HG02840 (cell line): ENCODE results near the gene OR10A7.
"Not testable (repeated sequence)": the region's sequence is repeated elsewhere in the genome, so short reads cannot be mapped to it uniquely, and the experiment has no call there.

Experiments
- ATAC-seq: cut with Tn5 transposase; IDR thresholded peaks from one replicate; pipeline ENCODE4 v1.9.1; 2021; ENCODE audit warnings: mild to moderate bottlenecking, moderate library complexity, moderate number of reproducible peaks; ENCODE audit not compliant: unreplicated experiment, low FRiP score

OR10A7 gene, protein sequence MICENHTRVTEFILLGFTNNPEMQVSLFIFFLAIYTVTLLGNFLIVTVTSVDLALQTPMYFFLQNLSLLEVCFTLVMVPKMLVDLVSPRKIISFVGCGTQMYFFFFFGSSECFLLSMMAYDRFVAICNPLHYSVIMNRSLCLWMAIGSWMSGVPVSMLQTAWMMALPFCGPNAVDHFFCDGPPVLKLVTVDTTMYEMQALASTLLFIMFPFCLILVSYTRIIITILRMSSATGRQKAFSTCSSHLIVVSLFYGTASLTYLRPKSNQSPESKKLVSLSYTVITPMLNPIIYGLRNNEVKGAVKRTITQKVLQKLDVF

DNA sequence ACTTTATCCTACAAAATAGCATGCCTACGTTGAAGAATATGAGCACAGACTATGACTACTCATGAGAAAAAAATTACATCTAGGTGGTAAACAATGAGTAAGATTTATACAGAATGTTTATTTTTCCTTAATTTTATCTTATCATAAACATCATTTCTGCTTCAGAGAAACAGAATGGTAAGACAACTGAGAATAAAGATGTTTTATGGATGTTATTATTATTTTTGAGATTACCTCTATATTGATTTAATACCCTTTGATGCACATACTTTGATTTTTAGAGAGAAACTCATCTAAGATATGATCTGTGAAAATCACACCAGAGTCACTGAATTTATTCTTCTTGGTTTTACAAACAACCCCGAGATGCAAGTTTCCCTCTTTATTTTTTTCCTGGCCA is at the start of gene OR10A7:
Gene OR10A7 (plus strand): TSS at position 301 of the 400 bp plus-strand sequence. CDS start 0 bp downstream, at position 301.
- no peak for ATAC-seq

DNA sequence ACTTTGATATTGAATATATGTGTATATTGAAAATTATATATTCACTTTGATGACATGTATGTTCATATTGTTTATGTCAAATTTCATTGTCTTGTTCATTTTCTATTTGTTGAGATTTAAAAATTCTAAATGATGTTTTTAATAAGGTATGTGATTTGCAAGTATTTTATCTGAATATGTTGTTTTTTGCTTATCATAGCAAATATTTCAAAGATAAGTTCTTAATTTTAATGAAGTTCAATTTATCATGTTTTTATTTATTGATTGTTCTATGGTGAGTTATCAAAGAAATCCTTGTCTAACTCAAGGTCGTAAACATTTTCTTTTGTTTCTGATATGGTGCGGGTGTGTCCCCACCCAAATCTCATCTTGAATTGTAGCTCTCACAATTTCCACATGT is 49.4 kb upstream of the OR10A7 start:
- no peak for ATAC-seq

DNA sequence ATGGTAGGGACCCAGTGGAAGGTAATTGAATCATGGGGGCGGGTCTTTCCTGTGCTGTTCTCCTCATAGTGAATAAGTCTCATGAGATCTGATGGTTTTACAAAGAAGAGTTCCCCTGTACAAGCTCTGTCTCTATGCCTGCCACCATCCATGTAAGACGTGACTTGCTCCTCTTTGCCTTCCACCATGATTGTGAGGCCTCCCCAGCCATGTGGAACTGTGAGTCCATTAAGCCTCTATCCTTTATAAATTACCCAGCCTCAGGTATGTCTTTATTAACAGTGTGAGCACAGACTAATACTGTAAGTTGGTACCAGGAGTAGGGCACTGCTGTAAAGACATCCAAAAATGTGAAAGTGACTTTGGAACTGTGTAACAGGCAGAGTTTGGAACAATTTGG is 49.0 kb upstream of the OR10A7 start:
- ATAC-seq, result not testable (repeated sequence)

DNA sequence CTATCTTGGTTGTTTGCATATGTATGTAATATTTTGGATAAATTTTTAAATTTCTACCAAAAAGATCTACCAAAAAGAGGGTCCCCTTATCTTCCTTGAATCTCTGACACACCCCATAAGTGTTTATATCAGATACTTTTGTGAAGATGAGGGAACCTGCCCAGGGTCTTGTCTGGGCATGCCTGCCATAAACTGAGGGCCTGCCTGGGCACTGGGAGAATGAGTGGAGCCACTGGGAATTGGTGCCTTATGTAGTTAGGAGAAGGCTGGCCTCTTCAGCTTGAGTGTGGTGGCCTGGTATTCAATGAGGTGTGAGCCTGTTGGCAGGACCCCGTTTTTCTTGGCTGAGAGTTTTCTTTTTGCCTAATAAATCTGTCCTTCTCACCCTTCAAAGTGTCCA is 48.1 kb upstream of the OR10A7 start:
- no peak for ATAC-seq

DNA sequence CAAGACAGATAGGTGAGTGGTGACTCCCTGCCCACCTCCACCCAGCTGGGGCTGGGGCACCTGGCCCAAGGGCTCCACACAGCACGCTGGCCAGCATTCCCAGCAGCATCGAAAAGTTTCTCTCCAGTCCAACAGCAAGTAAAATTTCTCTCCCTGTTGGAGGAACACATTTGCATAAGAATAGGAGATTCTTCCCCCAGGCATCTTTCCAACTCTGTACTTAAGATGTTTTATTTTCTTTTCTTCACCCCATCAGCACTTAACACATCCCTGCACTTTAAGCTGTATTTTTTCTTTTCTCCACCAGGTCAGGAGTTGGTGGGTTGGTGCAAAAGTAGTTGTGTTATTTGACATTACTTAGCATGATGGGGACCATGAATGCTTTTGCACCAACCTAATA is 47.4 kb upstream of the OR10A7 start:
- no peak for ATAC-seq

DNA sequence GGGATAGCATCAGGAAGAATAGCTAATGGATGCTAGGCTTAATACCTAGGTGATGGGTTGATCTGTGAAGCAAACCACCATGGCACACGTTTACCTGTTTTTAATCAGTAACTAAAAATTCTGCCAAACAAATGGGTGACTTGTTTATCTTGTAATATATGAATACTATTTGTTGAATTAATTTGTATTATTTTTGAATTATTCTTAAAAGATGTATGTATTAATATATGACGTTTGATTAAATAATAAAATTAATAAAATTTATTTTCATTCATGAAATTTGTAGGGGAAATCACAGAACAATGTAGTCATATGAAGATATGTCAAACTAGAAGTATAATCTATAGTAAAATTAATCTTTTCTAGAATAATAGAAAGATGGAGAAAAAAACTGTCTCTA is 32.3 kb upstream of the OR10A7 start:
- ATAC-seq, result no peak

DNA sequence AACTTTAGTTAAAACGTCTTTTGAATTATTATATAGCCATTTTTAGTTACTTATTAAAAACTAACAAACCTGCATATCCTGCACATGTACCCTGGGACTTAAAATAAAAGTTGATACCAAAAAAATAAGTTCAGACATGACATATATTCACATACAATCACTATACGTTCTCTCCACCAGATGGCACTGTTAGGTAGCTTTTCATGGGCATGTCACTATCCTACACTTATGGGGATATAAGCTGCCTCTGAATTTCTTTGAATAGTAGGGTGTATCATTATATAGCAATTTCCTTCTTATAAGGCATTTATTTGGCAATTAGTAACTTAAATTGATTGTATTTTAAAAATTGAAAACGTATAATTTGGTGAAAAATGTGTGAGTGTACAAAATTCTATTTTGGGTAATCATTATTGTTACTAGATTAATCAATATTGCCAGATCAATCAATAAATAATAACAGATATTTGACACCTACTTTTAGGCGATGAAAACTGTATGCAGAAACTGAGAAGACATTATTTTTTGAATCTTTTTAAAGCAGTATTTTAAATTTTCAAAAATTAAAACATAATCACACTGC is 31.8 kb upstream of the OR10A7 start:
- no peak for ATAC-seq

DNA sequence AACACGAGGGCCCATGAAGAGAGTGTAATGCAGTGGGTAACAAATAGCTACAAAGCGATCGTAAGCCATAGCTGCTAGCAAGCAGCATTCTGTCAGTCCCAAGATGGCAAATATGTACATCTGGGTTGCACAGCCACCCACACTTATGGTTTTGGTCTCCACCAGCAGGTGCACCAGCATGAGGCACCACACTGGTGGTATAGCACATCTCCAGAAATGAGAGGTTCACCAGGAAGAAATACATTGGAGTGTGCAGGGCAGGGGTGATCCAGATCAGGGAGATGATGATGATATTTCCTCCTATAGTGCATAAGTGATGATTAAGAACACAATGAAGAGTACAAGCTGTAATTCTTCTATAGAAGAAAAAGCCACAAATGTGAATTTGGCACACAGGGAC is 26.4 kb upstream of the OR10A7 start:
- no peak for ATAC-seq

DNA sequence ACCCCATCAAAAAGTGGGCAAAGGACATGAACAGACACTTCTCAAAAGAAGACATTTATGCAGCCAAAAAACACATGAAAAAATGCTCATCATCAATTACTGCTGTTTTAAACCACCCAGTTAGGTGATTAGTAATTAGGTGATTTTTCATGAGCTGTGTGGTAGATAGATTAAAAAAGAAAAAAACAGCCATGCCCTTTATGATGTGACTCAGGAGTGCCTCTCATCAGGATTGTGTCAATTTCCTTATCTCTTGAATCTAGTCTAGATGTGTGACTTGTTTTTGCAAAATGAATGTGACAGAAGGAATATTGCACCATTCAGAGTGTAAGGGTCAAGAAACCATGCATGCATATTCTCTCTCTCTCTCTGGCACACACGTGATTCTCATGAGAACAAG is 5.7 kb downstream of the OR10A7 start:
- ATAC-seq, result no peak

DNA sequence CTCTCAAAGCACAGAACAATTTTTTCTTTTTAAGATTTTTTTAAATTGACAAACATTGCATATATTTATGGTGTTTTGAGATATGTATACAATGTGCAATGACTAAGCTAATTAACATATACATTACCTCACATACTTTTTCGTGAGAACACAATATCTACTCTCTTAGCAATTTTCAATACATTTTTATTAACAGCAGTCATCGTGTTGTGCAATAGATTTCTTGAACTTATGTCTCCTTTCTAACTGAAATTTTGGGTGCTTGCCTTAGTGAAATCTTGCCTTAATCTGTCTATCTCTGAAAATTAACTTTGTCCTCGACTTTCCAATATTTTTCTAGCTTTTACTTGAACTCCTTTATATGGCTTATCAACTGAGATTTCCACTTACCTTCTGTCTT is 6.8 kb downstream of the OR10A7 start:
- no peak for ATAC-seq

DNA sequence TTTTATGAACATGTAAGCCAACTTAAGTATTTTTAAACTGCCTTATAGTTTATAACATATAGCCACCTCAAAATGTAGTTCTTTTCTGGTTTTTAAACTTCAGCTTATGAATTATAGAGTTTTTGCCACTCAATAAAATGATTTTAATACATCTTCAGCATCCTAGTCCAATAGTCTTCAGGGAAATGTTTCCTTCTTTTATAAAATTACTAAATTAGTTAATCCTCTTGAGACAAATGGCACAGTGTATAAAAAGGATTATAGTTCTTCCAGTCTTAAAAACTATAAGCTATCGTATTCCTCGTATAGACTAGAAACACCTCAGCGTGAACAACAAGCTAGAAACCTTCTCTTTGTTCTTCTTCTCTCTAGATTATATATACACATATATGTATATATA is 23.5 kb downstream of the OR10A7 start, which contains the start of gene OR6C74:
Gene OR6C74 (plus strand): TSS at position 301 of the 400 bp plus-strand sequence. CDS start 2,679 bp downstream, outside the sequence.
- no peak for ATAC-seq

DNA sequence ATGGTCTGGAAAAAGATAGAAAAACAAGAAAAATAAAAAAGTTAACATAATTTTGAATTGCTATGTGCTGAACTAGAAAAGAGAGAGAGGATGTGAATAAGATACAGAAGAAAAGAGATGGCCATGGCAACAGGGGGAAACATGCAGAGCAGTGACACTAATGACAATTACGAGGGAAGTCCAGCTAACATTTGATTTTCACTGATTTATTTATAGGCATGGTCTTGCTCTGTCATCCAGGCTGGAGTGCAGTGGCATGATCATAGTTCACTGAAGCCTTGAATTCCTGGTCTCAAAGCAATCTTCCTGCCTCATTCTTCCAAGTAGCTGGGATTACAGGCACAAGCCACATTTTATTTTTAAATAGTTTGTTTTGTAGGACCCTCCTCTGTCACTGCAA is 25.3 kb downstream of the OR10A7 start:
- ATAC-seq, result no peak

DNA sequence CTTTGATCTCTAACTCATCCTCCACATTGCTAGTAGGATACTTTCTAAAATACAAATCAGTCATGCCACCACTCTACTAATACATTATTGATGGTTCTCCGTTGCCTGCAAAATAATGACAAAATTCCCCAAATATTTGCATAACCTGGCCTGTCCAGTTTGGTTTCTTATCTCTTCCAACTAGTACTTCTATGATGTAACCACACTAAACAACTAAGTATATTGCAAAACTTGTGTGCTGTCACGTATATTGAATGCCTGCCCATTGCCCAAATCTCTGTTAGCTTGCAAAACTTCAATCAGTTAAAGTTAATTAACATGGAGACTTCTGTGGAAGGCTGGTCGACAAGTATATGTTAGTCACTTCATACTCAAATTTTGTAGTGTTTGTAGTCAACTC is 30.1 kb downstream of the OR10A7 start:
- ATAC-seq, result no peak

DNA sequence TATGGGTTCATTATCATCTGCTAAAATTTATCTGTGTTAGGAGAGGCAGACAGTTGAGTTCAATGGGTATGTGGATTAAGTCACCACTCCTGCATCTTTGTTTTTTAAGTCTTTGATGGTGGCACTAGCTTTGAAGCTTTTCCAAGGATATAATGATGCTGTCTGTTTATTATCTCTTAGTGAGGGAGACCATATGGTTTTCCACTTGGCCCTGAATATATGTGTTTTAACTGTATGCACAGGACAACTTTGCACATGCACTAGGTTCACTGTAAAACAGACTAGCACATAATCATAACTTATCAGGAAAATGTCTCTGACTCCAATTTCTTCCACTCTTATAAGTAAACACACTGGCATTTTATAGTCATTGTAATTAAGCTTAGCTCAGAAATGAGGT is 32.5 kb downstream of the OR10A7 start:
- ATAC-seq, result no peak

DNA sequence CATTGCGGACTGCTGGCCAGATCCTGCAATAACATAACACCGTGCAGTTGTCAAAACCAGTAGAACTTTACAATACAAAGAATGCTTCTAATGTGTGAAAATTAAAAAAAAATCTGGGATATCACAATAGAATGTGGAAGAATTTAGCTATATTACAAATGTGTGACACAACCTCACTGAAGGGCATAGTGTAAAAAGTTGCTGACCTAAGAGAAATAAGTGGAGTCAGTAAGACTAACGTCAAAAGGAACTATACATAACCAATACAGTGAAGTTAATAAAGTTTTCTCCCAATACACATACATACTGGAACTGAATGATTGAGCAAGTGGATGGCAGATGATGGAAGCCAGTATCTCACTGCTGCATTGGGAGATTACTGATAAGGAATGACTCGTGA is 36.0 kb downstream of the OR10A7 start:
- no peak for ATAC-seq

DNA sequence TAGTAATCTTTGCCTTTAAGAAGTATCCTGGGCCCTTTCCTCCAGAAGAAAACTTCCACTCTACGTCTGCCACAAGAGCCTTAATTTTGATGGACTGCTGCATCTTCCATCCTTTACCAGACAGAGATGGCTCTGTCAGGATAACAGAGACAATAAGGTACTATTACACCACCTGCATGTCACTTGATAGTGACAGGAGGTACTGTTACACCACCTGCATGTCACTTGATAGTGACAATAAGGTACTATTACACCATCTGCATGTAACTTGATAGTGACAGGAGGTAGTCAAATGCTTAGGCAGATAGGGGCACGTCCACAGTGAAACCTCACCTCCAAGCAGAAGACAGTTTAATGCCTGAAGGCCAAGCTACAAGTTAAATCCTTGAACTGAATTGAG is 37.5 kb downstream of the OR10A7 start:
- ATAC-seq, result no peak
